HT1080 (cell line): ENCODE results near the gene C6orf136. TPM values are rescaled to one million over a fixed set of nuclear protein-coding genes. Genes with fewer than 3 reads are reported as not detected.

ENCODE experiments used
- DNase-seq: peaks from one replicate; pipeline ENCODE4 v3.0.0-alpha.2; 2015; ENCODE audit warnings: low read depth
- polyA plus RNA-seq, 2 experiments: library from polyadenylated mRNA; depleted of rRNA; stranded (reverse); fragments of >200 nt; gene quantifications; 2 replicates each; pipeline ENCODE4 v1.2.3, GENCODE V29; 2015
- total RNA-seq: library from RNA; depleted of rRNA; stranded (reverse); fragments of >200 nt; shearing (Covaris generic); gene quantifications from 2 replicates; pipeline ENCODE4 v1.2.3, GENCODE V29; 2014; rRNA removed

The C6orf136 gene, protein sequence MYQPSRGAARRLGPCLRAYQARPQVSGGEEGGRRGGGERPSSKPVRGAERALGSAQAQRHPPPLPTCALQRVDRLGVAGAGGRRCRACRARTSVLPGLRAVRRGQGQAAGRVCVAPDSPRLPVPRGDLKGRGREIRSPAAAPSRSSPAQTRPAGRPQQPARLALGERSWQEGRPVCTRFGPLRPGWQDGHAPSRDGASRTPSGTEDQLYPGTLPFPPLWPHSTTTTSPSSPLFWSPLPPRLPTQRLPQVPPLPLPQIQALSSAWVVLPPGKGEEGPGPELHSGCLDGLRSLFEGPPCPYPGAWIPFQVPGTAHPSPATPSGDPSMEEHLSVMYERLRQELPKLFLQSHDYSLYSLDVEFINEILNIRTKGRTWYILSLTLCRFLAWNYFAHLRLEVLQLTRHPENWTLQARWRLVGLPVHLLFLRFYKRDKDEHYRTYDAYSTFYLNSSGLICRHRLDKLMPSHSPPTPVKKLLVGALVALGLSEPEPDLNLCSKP
- 10.5 and 16.2 TPM in 2 replicates for total RNA-seq
- polyA plus RNA-seq (2015; cell fraction: cytosol; rRNA removed): 16.5 and 18.6 TPM in 2 replicates
- 22.1 and 28.0 TPM in 2 replicates for polyA plus RNA-seq (2015; cell fraction: nucleus; rRNA removed)

DNA sequence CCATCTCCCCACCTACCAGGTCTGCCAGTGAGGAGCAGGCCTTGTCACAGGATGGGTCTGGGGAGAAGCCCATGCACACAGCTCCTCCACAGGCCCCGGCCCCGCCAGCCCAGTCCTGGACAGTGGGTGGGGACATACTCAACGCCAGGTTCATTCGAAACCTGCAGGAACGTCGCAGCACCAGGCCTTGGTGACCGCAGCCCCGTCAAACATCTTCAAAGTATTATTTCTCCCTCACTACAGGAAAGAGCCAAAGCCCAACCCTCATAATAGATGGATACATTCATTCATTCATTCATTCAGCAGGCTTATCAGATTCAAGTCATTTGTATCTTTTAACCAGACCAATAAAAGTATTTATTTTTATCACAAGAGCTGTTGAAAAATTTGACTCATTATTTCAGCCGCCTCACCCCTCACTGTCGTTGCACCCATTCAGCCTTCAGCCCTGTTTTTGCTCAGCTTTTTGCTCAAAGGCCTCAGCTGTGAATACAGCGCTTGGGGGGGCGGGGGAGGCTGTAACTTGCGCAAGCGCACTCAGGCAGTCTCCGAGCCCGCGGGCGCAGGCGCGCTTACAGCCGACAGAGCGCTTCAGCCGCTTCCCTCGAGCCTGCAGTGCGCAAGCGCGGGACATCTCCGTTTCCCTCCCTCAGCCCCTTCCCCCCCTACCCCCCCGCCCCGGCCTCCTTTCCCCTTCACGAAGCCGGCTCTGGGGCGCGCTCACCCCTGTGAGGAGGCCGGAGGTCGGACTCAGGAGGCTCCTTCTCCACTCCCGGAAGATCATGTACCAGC is at the start of gene C6orf136:
Gene C6orf136 (plus strand): TSS at position 684 of the 792 bp plus-strand sequence. CDS start 99 bp downstream, at position 783.
- peak; percentile 82 for DNase-seq

DNA sequence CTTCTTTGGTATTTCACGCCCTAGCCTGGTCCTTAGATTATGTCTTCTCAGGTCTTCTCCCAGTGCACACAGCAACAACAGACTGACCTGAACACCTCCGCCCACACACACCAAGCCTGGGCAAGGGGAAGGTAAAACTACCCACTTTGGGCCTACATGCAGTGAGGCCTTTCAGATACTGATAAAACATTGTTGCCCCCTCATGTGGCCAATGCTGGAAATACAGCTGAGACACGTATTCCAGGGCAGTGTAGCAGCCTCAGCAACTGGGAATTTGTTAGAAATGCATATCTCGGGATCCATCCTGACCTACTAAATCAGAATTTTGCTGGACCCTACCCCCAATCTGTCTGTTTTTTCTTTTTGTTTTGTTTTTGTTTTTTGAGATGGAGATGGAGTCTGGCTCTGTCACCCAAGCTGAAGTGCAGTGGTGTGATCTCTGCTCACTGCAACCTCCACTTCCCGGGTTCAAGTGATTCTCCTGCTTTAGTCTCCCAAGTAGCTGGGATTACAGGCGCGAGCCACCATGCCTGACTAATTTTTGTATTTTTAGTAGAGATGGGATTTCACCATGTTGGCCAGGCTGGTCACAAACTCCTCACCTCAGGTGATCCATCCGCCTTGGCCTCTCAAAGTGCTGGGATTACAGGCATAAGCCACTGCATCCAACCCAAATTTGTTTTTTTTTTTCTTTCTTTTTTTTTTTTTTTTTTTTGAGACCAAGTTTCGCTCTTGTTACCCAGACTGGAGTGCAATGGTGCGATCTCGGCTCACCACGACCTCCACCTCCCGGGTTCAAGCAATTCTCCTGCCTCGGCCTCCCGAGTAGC is 49.4 kb upstream of the C6orf136 start:
- DNase-seq: peak; percentile 71

DNA sequence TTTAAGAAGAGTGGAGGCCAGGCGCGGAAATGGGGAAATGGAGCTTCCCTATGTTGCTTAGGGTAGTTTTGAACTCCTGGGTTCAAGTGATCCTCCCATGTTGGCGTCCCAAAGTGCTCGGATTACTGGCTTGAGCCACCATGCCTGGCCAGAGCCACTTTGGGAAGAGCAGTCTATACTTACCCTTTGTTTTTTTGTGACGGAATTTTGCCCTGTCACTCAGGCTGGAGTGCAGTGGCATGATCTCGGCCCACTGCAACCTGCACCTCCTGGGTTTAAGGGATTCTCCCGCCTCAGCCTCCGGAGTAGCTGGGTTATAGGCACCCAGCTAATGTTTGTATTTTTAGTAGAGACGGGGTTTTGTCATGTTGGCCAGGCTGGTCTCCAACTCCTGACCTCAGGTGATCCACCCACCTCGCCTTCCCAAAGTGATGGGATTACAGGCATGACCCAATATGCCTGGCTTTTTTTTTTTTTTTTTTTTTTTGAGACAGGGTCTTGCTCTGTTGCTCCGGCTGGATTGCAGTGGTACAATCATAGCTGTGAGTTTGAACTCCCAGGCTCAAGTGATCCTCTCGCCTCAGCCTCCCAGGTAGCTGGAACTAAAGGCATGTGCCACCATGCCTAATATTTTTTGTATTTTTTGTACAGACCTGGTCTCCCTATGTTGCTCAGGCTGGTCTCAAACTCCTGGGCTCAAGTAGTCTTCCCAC is 47.9 kb upstream of the C6orf136 start:
- no peak for DNase-seq

DNA sequence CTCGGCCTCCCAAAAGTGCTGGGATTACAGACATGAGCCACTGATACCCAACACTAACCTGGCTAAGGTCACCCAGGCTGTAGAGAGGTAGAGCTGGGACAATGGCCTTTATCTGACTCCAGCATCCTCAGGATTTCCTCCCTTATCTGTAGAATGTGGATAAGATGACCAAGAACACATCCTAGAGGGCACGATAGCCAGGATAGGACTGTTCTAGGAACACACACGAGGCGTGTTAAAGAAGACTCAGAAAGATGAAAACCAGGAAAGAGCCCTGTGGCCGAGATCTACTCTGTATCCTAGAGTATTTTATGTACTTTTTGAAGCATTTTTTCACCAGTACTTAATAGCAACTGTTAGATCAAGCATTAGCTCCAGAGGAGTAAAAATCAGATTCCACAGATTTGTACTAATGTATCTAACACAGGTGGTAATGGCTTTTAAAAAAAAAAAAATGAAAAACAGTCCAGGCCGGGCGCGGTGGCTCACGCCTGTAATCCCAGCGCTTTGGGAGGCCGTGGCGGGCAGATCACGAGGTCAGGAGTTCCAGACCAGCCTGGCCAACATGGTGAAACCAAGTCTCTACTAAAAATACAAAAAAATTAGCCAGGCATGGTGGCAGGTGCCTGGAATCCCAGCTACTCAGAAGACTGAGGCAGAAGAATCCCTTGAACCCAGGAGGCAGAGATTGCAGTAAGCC is 47.2 kb upstream of the C6orf136 start:
- no peak for DNase-seq

DNA sequence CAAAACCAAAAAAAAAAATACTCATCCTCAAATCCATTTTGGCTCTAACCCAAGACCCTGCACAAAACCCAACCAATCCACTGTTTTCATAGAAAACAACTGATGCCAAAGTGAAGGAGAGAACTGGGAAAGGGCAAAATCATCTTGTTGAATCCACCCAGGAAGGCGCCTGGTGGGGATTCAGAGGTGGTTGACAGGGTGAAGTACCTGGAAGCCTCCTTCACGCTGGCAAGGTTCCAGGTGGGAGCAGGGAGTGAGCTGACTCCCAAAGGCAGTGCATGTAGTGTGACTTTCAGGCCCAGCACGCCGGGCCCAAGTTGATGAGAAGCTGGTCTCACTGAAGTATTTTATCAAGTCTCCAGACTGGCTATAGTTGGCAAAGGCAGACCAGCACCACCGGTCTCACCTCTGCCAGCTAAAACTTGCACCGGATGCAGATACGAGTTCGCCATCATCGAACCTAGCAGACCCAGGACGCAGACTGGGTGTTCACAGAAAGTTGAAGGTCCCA is 46.4 kb upstream of the C6orf136 start:
- no peak for DNase-seq

DNA sequence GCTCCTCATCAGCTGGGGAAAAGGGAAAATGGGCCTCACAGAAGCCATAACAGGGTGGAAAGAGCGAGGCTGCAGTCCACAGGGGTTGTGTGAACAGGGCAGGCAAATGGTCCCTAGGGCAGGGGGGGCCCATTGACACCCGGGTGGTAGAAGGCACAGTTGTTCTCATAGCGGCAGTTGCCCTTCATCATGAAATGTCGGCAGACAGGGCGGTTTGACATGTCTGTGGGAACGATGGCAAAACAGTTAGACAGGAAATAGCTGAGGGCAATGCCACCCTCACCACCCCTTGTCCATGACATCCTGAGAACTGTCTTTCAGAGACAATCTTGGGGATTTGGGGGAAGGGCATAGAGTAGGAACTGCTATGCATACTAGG is 45.5 kb upstream of the C6orf136 start:
- DNase-seq: no peak

DNA sequence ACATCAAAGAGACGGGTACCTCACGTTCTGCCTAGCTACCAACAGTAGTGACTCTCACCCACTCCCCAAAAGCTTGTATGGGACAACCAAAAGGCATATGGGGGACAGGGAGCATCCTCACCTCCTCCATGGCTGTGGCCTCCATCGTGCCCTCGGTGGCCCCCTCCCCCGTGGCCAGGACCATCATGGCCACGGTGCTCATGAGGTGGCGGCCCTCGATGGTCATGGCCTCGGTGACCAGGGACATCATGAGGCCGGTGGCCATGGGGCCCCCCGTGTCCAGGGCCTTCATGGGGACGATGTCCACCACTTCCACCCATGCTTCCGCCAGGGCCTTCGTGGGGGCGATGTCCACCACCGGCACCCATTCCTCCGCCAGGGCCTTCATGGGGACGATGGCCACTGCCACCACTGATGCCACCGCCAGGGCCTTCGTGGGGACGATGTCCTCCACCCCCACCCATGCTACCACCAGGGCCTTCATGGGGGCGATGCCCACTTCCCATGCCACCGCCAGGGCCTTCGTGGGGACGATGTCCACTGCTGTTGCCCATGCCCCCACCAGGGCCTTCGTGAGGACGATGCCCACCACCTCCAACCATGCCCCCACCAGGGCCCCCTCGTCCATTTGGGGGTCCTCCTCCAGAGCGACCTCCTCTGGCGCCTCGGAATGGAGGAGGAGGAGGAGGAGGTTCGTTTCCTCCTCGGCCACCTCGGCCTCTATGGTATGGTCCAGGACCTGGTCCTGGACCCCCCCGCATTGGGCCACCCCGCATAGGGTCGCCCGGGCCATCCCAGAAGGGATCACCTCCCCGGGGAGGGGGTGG is 44.9 kb upstream of the C6orf136 start:
- DNase-seq: no peak

DNA sequence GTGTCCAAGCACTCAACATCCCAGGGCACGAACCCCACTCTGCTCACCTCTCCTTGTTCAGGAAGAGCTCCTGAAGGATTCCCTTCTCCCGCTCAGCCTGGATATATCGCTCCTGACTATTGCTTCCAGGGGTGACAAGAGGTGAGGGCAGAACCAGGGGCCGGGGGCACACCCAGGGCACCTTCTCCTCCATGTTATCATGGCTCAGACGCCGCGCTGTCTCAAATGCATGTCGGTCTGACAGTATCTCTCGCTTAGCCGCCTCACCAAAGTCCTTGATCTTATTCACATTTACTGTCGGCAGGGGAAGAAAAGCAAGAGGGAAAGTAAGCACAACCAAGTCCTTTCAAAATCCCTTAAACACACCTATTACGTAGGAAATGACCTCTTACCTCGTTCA is 43.0 kb upstream of the C6orf136 start:
- DNase-seq: no peak

DNA sequence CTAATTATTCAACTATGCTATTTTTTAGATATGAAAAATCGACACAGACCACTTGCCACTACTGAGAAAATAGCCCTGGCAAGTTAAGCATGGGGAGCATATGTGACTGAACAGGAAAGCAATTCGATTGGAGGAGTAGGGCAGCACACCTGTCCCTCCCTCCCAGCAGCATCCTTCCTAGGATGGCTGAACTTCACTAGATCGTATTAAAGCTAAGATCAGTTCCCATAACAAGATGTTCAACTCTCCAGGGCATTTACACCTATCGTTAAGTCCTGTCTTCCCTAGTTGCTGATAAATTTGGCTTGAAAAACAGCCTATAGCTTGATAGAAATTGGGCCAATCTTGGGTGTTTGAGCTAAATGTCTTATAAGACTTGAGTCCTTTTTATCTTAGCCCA is 36.9 kb upstream of the C6orf136 start:
- no peak for DNase-seq

DNA sequence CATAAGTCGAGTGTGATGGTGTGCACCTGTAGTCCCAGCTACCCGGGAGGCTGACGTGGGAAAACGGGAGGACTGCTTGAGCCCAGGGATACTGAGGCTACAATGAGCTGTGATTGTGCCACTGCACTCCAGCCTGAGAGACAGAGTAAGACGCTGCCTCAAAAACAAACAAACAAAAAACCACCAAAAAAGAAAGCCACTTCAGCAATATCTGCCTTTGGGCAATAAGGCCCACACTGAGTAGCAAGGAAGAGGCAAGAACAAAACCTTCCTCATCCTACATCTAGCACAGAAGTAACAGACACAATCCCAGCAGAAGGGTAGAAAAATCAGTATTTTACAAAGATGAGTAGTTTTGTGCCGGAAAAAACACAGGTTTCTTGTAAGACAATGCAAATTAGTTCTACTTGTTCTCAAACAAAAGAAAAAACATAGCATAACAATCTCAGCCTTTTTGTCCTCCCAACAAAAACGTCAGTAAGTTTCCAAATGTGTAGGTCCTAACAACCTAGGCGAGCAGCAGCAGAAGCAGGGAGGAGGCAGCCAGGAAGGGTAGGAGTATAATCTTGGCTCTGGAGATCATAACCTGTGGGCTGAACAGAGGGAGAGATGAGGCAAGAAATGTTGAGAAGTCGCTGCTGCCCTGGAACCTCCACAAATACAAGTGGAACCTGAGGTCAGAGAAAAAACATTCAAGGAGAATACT is 35.6 kb upstream of the C6orf136 start:
- no peak for DNase-seq

DNA sequence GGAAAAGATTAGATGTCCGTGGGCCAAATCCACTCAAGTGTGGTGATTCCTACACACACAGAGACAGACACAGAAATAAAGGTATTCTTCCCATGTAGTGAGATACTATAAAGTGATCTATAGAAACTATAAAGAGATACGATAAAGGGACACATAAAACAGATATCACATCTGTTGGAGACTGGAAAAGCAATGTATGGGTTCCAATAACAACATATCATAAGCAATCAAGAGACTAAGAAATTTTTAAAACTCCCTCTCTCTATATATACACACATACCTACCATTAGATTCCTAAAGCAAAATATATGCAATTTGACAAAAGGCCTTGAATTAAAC is 35.1 kb upstream of the C6orf136 start:
- no peak for DNase-seq

DNA sequence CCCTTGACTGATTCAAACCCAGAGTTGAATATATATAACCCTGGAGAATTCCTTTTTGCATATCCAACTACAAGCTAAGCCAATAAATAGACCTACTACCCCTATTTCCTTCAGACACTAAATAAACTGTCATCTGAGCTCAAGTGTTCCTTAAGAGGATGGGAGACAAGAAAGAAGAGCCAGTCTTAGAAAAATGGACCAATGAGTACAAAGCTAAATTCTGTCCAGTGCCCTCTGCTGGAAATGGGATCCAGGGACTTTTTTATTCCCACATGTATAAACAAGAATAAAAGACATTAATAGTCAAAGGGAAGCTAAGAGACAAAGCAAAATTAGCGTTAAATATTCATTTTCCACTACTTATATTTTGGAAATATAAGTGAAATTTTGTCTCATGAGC is 34.7 kb upstream of the C6orf136 start:
- DNase-seq: no peak

DNA sequence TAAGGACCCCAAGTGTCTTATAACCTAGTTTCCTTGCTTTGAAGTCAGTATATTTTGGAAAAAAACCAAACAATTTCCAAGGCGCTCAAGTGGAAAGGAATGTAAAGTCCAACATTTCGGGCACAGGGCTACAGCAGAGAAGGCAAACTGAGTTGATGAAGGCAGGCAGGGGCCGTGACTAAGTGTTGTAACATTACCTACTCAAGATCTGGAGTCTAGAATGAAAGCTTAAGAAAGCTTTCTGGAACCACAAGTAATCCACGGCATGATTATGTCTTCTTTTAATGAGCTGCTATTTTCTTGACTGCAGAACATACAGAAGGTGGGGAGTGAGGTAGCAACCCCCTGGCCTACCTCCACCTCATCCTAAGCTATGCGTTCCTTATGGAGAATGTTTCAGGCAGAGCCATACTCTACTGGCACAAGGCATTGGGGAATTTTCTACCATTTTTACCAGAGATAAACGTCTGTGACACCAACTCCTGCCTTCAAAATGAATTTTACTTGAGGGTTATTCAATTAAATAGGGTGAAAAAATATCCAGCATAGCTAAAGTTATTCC is 34.2 kb upstream of the C6orf136 start:
- no peak for DNase-seq

DNA sequence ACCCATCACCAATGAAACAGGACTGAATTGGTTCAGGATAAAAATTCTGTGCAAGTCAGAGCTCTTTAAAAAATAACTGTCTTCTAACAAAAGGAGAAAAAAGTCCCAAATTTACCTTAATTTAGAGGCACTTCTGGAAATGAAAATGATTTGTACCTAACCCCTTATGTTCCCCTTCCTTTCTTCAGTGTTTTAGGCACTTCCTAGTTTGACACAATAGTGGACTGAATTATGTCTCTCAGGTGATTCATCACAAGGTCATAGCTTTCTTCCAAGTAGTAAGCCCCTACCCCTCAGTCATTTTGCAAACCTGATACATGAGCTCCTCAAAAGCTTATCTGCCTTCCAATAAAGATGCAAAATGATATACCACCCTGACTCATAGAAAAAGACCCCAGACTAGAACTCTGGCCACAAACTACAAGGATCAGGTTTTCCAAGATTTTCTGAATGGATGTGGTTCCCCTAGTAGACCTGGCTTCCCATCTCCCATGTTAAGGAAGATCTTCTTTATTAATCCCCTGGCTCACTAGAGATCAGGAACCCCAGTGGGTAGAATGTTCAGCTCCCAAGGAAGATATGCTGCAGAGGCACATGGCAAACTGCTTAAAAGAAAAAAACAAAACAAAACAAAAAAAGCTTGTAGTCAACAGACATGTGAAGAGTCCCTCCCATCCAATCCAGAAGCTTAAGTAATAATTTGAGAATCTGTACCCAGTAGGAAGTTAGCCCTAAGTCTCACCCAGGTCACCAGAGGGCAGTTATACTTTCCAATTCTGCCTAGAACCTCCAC is 33.5 kb upstream of the C6orf136 start:
- DNase-seq: peak; percentile 57

DNA sequence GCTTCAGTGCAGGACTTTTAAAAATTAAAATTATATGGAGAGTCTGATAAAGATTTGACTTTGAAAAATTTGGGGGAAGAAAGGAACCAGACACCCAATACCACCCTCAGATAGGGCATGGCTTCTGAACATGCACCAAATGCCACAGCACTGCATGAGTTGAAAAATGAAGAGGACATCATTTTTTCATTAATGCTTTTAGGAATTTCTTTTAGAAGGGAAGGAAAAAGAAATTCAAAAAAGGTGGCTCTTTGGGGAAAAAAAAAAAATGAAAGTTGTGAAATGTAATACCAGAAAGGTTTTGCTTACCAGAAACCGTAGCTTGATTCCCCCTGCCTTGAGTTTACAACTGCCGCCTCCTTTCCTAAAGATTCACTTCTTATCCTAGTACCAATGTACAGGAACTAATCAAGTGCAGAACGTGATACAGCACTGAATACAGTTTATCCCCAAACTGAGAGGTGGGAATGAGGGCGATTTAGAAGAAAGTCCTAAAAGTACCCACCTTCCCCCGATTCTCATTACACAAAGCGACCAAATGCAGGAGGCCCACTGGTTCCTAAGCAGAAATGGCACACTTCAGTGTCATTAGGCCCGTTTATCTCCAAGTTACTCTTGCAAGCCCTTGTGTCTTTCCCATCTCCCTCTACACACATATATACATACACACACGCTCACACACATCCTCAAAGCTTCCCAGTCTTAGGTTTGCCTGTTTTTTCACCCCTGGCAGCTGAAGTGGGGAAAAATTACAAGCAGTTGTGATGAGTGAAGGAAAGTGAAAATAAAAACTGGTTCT is 32.7 kb upstream of the C6orf136 start:
- DNase-seq: no peak

DNA sequence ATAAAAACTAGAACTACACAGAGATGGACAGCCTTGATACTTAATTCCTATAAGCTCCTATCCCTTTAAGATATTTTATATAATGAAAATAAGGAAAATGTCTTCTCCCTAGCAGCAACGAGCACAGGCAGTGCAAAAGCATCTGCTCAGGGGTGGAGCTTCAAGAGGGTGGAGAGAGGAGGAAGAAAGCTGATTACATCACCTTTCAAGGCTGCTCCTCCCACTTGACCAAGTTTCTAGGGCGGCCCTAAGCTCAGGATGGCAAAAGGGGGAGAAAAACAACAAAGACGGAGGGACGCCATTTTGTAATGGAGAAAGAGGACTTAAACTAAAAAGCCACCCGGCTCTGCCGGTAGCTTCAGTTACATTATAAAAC is 32.1 kb upstream of the C6orf136 start:
- DNase-seq: peak; percentile 98
